GM19099 (cell line): ENCODE results near the gene SEMA5A.

ENCODE experiments used
- POLR2A ChIP-seq: IDR thresholded peaks from 3 replicates; pipeline ENCODE4 v1.6.1; 2011; ENCODE audit warnings: low read depth; ENCODE audit not compliant: insufficient read length; ENCODE audit errors: extremely low read depth

The SEMA5A gene

GRCh38 chr5:9314558-9314957 is 231.3 kb downstream of the SEMA5A start:
- TF ChIP-seq POLR2A, result no peak

GRCh38 chr5:9313751-9314150 is 232.1 kb downstream of the SEMA5A start:
- TF ChIP-seq POLR2A, result no peak

GRCh38 chr5:9307150-9307549 is 238.7 kb downstream of the SEMA5A start:
- no peak for TF ChIP-seq POLR2A

GRCh38 chr5:9302218-9302617 is 243.7 kb downstream of the SEMA5A start:
- TF ChIP-seq POLR2A, result no peak

GRCh38 chr5:9301200-9301599 is 244.7 kb downstream of the SEMA5A start:
- no peak for TF ChIP-seq POLR2A

- no peak for TF ChIP-seq POLR2A
Observed at GRCh38 chr5:9297134-9297533, 248.7 kb downstream of the SEMA5A start.

- TF ChIP-seq POLR2A, result no peak
Observed at GRCh38 chr5:9295466-9295801, 250.4 kb downstream of the SEMA5A start.

GRCh38 chr5:9294793-9295465 is 250.9 kb downstream of the SEMA5A start:
- TF ChIP-seq POLR2A, result no peak

GRCh38 chr5:9288234-9288633 is 257.6 kb downstream of the SEMA5A start:
- TF ChIP-seq POLR2A, result no peak

- no peak for TF ChIP-seq POLR2A
Observed at GRCh38 chr5:9284781-9285307, 261.0 kb downstream of the SEMA5A start.

GRCh38 chr5:9284272-9284671 is 261.6 kb downstream of the SEMA5A start:
- TF ChIP-seq POLR2A, result no peak

GRCh38 chr5:9283473-9283872 is 262.4 kb downstream of the SEMA5A start:
- TF ChIP-seq POLR2A, result no peak

- no peak for TF ChIP-seq POLR2A
Observed at GRCh38 chr5:9283021-9283420, 262.9 kb downstream of the SEMA5A start.

GRCh38 chr5:9282211-9282610 is 263.7 kb downstream of the SEMA5A start:
- TF ChIP-seq POLR2A, result no peak

GRCh38 chr5:9279774-9280173 is 266.1 kb downstream of the SEMA5A start:
- TF ChIP-seq POLR2A, result no peak

GRCh38 chr5:9278921-9279603 is 266.8 kb downstream of the SEMA5A start:
- TF ChIP-seq POLR2A, result no peak

GRCh38 chr5:9269014-9269413 is 276.9 kb downstream of the SEMA5A start:
- no peak for TF ChIP-seq POLR2A

- TF ChIP-seq POLR2A, result no peak
Observed at GRCh38 chr5:9268226-9268625, 277.6 kb downstream of the SEMA5A start.
